ENCODE measurements around the gene ITGB1BP2.
"Not testable (repeated sequence)": the region's sequence is repeated elsewhere in the genome, so short reads cannot be mapped to it uniquely, and the experiment has no call there.

ITGB1BP2 gene

DNA sequence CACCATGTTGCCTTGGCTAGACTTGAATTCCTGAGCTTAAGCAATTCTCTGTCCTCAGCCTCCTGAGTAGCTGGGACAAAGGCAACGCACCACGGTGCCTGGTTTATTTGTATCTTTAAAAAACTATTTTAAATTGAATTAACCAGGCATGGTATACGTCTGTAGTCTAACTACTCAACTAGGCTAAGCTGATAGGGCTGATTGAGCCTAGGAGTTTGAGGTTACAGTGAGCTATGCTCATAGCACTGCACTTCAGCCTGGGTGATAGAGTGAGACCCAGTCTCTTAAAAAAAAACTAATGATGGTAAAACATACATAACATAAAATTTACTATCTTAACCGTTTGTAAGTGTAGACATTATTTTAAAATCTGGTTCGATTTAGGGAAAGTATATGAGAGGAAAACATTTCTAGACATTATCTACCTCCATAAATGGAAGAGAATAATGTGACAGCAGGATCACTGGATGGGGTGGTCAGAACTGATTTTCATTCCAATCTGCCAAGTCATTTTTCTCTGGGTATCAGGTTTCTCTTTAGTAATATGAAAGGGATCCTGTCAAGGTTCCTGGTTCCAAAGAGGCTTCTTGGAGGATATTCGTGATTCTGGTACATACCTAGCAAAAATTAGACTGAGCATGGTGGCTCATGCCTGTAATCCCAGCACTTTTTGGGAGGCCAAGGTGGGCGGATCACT is 8.7 kb upstream of the ITGB1BP2 start:
- Histone ChIP-seq H3K36me3 (peaks cover 74 to 100% (median 97%) of the 10 kb centered on the region in 11 experiments), H3K27ac (no peak overlapping the region), H3K9me3 (replicated peaks in 1 of 11) (no peaks in the 10 kb centered on the region), H3K9ac (no peak overlapping the region), H3K4me3 (no peak overlapping the region), H3K4me1 (peaks cover 0 to 9% (median 0%) of the 10 kb centered on the region in 10 experiments; a peak in 1 of 20 replicates), H3K4me2 (no peak overlapping the region), H3K27me3 (peaks cover 32 to 94% (median 78%) of the 10 kb centered on the region in 11 experiments; a peak in 21 of 22 replicates), H4K20me1 (peaks cover 63 to 100% (median 98%) of the 10 kb centered on the region in 11 experiments)
- TF ChIP-seq Cebpa-rat (IDR thresholded peaks at IDR 0.05): no peak

- Histone ChIP-seq H3K9ac (no peak overlapping the region), H3K27ac (no peak overlapping the region), H3K4me1 (peaks cover 0 to 11% (median 7%) of the 10 kb centered on the region in 10 experiments; a peak in 11 of 20 replicates), H3K4me2 (no peak overlapping the region), H3K9me3 (replicated peaks in 1 of 11) (no peaks in the 10 kb centered on the region), H4K20me1 (peaks cover 31 to 100% (median 95%) of the 10 kb centered on the region in 11 experiments; a peak in 21 of 22 replicates), H3K36me3 (peaks cover 85 to 100% (median 91%) of the 10 kb centered on the region in 11 experiments), H3K27me3 (peaks cover 39 to 95% (median 82%) of the 10 kb centered on the region in 11 experiments), H3K4me3 (no peak overlapping the region)
- no peak for TF ChIP-seq Cebpa-rat (IDR thresholded peaks at IDR 0.05)
Observed at GRCh38 chrX:71296806-71297205, 4.7 kb upstream of the ITGB1BP2 start.

DNA sequence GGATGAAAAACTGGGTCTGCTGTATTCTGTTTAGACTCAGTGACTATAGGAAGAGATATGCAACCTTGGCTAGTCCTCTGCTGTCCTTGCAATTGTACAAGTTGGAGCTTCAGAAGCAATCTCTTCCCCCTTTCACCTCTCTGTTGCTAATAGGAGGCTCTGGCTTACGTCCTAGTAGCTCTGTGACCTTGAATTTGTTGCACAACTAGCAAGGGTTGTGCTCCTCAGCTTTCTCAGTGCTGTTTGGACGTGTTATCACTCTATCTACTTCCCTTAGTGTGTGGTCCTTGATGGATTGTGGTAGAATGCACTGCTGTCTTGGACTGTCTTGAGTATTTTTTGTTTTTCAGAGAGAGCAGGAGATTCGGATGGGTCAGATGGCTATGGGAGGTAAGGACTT is 3.4 kb upstream of the ITGB1BP2 start:
- 0 out of 22 replicates have a peak, but pooled peaks of 1 of the 11 experiments have one; percentile 27 for TF ChIP-seq Cebpa-rat (IDR thresholded peaks at IDR 0.05)
- Histone ChIP-seq H3K4me3 (no peak overlapping the region), H3K9ac (no peak overlapping the region), H3K4me1 (peaks cover 0 to 24% (median 20%) of the 10 kb centered on the region in 10 experiments; a peak in 14 of 20 replicates), H4K20me1 (peaks cover 19 to 99% (median 90%) of the 10 kb centered on the region in 11 experiments; a peak in 21 of 22 replicates), H3K4me2 (no peak overlapping the region), H3K9me3 (replicated peaks in 1 of 11) (no peaks in the 10 kb centered on the region), H3K27ac (no peak overlapping the region), H3K36me3 (peaks cover 72 to 94% (median 85%) of the 10 kb centered on the region in 11 experiments), H3K27me3 (peaks cover 37 to 95% (median 83%) of the 10 kb centered on the region in 11 experiments)

DNA sequence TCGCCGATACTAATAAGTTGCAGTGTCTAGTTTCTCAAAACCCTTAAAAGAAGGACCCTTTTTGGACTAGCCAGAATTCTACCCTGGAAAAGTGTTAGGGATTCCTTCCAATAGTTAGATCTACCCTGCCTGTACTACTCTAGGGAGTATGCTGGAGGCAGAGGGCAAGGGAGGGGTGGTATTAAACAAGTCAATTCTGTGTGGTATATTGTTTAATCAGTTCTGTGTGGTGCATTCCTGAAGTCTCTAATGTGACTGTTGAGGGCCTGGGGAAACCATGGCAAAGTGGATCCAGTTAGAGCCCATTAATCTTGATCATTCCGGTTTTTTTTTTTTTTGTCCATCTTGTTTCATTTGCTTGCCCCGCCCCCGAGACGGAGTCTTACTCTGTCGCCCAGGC is 1.5 kb upstream of the ITGB1BP2 start:
- Histone ChIP-seq H3K36me3 (peaks cover 61 to 93% (median 80%) of the 10 kb centered on the region in 11 experiments), H3K27me3 (peaks cover 53 to 98% (median 92%) of the 10 kb centered on the region in 11 experiments), H3K4me1 (peaks cover 0 to 36% (median 25%) of the 10 kb centered on the region in 10 experiments; a peak in 14 of 20 replicates), H4K20me1 (peaks cover 11 to 84% (median 72%) of the 10 kb centered on the region in 11 experiments; a peak in 21 of 22 replicates)
- not testable (repeated sequence) for H3K27ac ChIP-seq; H3K4me2 ChIP-seq; H3K4me3 ChIP-seq; H3K9ac ChIP-seq; H3K9me3 ChIP-seq (replicated peaks in 1 of 11)

- H3K9ac ChIP-seq; H3K27ac ChIP-seq; H3K4me2 ChIP-seq; H3K9me3 ChIP-seq (replicated peaks in 1 of 11); H3K4me3 ChIP-seq: not testable (repeated sequence)
- H3K27me3 ChIP-seq: peaks cover 57 to 99% (median 95%) of the 10 kb centered on the region in 11 experiments
- peaks cover 58 to 90% (median 77%) of the 10 kb centered on the region in 11 experiments for H3K36me3 ChIP-seq
- peaks cover 0 to 36% (median 25%) of the 10 kb centered on the region in 10 experiments; a peak in 14 of 20 replicates for H3K4me1 ChIP-seq
- peaks cover 11 to 80% (median 68%) of the 10 kb centered on the region in 11 experiments; a peak in 21 of 22 replicates for H4K20me1 ChIP-seq
Observed at GRCh38 chrX:71300495-71300894, 1.1 kb upstream of the ITGB1BP2 start.

DNA sequence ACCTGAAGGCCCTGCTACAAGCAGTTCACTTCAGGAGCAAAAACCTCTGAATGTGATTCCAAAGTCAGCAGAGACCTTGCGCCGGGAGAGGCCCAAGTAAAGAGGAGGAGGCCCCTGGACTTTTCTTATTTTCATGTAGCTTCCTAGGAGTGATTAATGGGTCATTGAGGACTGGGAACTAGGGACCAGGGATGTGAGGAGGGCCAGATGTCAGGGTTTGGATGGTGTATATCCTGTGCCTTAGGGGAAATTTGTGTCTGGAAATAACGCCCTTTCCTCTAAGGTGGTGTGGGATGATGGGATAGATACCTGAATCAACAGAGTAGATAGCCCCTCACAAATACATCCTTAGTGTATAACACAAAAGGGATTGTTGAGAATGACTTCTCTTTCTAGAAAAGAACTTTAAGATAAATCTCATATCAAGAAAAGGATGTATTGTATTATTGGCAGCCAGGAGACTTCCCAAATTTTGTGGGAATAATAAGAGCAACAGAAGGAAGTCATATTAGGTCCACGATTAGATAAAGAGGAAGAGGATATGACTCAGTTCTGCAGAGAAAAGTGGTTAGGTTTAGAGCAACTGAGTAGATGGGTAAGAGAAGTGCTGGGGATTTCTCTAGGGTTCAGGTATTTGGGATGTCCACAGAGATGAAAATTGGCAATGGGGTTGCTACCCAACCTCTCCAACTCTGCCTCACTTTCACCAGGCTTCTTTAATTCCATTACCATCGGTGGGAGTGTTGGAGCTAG is 1.1 kb downstream of the ITGB1BP2 start:
- Histone ChIP-seq H3K4me2 (peak overlapping the region in 7 of 11 experiments; percentile 26 to 74 (median 64); a peak in 14 of 22 replicates), H3K36me3 (peaks cover 37 to 82% (median 62%) of the 10 kb centered on the region in 11 experiments), H3K27ac (peak overlapping the region in 2 of 11 experiments; percentile 10 to 15; a peak in 2 of 22 replicates), H3K9me3 (replicated peaks in 1 of 11) (no peaks in the 10 kb centered on the region; a peak in 1 of 22 replicates), H3K4me1 (peaks cover 0 to 36% (median 25%) of the 10 kb centered on the region in 10 experiments; a peak in 14 of 20 replicates), H3K27me3 (peaks cover 46 to 98% (median 87%) of the 10 kb centered on the region in 11 experiments), H3K4me3 (peak overlapping the region in 1 of 10 experiments; percentile 14; a peak in 1 of 20 replicates), H3K9ac (no peak overlapping the region), H4K20me1 (peaks cover 9 to 59% (median 50%) of the 10 kb centered on the region in 11 experiments; a peak in 21 of 22 replicates)
- no peak for TF ChIP-seq Cebpa-rat (IDR thresholded peaks at IDR 0.05)

- H3K4me1 ChIP-seq: peaks cover 0 to 36% (median 25%) of the 10 kb centered on the region in 10 experiments; a peak in 14 of 20 replicates
- H3K4me3 ChIP-seq: no peak overlapping the region
- H3K9ac ChIP-seq: no peak overlapping the region
- peaks cover 6 to 40% (median 31%) of the 10 kb centered on the region in 11 experiments; a peak in 19 of 22 replicates for H4K20me1 ChIP-seq
- H3K4me2 ChIP-seq: no peak overlapping the region
- H3K27me3 ChIP-seq: peaks cover 45 to 97% (median 80%) of the 10 kb centered on the region in 11 experiments
- peaks cover 19 to 82% (median 43%) of the 10 kb centered on the region in 11 experiments for H3K36me3 ChIP-seq
- TF ChIP-seq Cebpa-rat (IDR thresholded peaks at IDR 0.05): no peak
- H3K9me3 ChIP-seq (replicated peaks in 1 of 11): no peaks in the 10 kb centered on the region; a peak in 1 of 22 replicates
- no peak overlapping the region for H3K27ac ChIP-seq
Observed at GRCh38 chrX:71304561-71304960, 3.0 kb downstream of the ITGB1BP2 start.

- Histone ChIP-seq H3K36me3 (peaks cover 0 to 30% (median 14%) of the 10 kb centered on the region in 11 experiments; a peak in 11 of 22 replicates), H3K9me3 (replicated peaks in 1 of 11) (no peaks in the 10 kb centered on the region), H3K4me2 (no peak overlapping the region), H3K27me3 (peaks cover 2 to 29% (median 14%) of the 10 kb centered on the region in 11 experiments; a peak in 14 of 22 replicates), H3K27ac (peak overlapping the region in 4 of 11 experiments; percentile 27 to 66 (median 48); a peak in 2 of 22 replicates), H4K20me1 (no peaks in the 10 kb centered on the region; a peak in 1 of 22 replicates), H3K4me3 (no peak overlapping the region), H3K4me1 (peaks cover 6 to 16% (median 10%) of the 10 kb centered on the region in 10 experiments; a peak in 14 of 20 replicates), H3K9ac (no peak overlapping the region)
- no peak for TF ChIP-seq Cebpa-rat (IDR thresholded peaks at IDR 0.05)
Observed at GRCh38 chrX:71315917-71316316, 14.4 kb downstream of the ITGB1BP2 start.

DNA sequence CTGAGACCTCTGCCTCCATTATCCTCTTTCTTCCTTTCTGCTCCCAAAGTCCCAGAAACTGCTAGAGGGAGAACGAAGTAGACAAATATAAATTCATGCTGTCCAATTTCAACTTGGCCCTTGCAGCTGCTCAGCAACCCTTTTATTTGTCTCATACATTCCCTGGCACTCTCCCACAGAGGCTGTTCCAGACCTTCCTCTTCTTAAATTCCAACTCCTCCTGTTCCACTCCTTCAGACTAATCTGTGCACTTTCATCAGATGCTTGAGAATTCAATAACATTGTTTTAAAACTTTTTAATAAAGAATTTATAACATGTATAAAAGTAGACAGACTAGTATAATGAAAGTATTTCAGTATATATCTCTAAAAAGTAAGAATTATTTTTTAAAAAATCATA is 15.4 kb downstream of the ITGB1BP2 start:
- H3K9ac ChIP-seq; H3K9me3 ChIP-seq (replicated peaks in 1 of 11); H3K4me3 ChIP-seq; H3K4me2 ChIP-seq; H4K20me1 ChIP-seq; H3K27ac ChIP-seq: not testable (repeated sequence)
- peaks cover 0 to 27% (median 13%) of the 10 kb centered on the region in 11 experiments; a peak in 9 of 22 replicates for H3K36me3 ChIP-seq
- H3K4me1 ChIP-seq: peaks cover 6 to 16% (median 10%) of the 10 kb centered on the region in 10 experiments; a peak in 14 of 20 replicates
- peaks cover 0 to 25% (median 10%) of the 10 kb centered on the region in 11 experiments; a peak in 12 of 22 replicates for H3K27me3 ChIP-seq
